GM21447 (cell line): ENCODE data around the gene GDF11.

Source experiments
- ATAC-seq: cut with Tn5 transposase; IDR thresholded peaks from one replicate; pipeline ENCODE4 v1.9.1; 2021; ENCODE audit not compliant: unreplicated experiment

Gene GDF11

DNA sequence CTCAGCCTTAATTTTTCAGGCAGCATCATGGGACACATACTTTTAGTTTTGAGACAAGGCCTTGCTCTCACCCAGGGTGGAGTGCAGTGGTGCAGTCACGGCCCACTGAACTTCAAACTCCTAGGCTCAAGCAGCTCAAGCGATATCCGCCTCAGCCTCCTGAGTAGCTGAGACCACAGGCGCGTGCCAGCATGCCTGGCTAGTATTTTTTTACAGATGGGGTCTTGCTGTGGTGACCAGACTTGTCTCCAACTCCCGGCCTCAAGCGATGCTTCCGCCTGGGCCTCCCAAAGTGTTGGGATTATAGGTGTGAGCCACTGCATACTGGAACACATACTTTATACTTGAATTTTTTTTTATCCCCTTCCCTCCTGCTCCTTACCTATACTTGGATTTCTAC lies 20.0 kb upstream of the GDF11 start:
- ATAC-seq, result no peak

DNA sequence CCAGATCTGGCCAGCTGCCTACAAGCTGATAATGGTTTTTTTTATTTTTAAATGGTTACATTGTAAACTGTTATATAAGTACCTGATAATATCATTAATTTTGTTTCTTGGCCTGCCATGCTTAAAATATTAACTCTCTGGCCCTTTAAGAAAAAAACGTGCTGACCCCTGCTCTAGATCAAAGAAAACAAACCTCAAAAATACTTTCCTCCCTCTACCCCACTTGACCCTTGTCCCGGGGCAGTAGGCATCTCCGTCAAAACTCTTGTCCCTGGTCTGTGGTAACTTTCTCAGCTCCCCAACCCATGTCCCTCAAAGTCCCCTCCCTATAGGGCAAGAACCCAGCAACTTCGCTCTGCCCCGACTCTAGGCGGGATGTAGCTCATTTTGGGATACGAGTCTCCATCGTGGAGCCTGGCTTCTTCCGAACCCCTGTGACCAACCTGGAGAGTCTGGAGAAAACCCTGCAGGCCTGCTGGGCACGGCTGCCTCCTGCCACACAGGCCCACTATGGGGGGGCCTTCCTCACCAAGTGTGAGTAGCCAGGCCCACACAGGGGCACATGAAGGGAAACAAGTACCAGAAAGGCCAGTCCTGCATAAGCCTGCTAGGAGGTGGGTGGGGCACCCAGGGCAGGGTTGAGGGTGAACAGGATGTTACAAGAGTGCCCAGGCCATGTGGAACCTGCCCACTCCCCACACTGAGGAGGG lies 19.3 kb upstream of the GDF11 start:
- no peak for ATAC-seq

DNA sequence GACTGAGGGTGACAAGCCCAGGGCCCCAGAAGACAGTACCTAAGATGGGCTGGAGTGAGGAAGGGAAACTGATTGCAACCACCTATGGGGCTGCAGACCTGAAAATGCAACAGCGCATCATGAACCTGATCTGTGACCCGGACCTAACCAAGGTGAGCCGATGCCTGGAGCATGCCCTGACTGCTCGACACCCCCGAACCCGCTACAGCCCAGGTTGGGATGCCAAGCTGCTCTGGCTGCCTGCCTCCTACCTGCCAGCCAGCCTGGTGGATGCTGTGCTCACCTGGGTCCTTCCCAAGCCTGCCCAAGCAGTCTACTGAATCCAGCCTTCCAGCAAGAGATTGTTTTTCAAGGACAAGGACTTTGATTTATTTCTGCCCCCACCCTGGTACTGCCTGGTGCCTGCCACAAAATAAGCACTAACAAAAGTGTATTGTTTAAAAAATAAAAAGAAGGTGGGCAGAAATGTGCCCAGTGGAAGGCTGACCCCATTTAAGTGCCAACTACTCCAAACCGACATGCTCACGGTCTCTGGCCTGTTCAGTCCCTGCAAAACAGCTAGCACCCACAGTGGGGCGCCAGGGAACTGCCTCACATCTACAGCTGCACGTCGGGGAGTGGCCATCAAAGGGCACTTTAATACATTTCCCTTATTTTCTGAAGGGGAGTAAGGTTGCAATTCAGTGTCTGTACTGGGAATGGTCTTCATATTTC lies 18.5 kb upstream of the GDF11 start:
- ATAC-seq, result no peak

DNA sequence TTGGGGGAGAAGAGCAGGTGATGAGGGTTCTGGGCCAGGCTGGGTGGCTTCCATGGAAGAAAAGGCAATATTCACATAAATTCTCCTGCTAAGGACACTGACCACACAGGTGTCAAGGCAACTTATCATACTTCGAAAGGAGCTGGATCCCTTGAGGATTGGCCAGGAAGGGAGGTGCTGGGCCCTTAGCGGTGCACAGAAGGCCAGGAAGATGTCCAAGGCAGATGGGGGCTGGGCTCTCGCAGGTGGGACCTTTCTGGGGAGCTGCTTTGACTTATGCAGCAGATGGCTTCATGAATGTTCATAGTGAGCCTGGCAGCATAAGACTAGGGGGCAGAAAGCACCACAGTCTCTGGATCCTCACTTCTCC lies 18.0 kb upstream of the GDF11 start:
- no peak for ATAC-seq

DNA sequence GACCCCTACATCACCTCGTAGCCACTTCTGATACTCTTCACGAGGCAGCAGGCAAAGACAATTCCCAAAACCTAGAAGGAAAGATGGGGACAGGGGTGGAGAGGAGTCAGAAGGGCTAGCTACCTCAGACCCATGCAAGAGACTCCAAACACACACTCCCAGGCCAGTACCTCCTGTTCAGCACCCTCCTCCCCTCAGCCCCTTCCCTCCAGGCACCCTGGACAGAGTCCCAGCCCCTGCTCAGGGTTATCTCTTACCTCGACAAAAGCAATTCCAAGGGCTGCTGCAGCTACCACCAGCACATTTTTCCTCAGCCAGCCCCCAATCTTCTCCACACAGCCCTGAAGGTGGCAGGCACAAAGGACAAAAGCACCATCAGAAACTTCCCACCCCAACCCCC lies 17.4 kb upstream of the GDF11 start:
- ATAC-seq, result no peak

DNA sequence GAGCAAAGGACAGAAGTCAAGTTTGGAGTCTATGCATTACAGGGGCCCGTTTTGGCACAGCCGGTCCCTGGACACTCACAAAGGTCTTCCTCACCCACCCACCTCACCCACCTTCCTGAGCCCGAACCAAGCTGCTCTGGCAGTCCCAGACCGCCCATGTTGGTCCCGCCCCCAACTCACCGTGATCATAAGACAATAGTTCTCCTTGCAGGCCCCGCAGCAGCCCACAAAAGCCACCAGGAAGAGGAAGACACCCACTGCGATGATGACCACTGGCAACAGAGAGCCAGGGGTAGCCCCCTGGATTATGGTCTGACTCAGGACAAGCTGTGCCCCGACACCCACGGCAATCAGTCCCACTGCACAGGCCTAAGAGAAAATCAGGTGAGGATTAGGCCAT lies 16.0 kb upstream of the GDF11 start:
- no peak for ATAC-seq

DNA sequence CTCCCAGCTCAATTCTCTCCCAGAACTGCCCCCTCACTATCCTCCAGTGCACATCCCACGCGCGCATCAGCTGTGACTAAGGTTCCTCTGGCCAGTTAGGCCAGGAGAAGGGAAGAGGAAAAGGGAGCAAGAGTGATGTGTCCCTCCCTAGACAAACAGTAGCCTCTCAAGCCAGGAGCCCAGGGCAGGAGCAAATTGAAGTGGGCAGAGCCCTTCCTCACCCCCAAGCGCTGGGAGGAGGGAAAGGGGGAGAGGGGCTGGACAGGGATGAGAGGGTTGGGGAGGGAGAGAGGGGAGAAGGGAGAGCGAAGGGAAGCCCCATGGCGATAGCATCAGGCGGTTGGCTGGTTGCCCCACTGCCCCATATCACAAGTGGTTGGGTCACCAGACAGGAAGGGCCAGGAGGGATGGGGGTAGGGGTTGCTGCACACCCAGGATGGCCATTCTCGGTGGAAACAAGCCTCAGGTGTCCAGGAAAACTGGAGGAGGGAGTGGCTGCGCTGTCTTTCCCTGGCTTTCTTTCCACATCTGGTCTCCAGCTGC lies 15.2 kb upstream of the GDF11 start:
- ATAC-seq, result no peak

DNA sequence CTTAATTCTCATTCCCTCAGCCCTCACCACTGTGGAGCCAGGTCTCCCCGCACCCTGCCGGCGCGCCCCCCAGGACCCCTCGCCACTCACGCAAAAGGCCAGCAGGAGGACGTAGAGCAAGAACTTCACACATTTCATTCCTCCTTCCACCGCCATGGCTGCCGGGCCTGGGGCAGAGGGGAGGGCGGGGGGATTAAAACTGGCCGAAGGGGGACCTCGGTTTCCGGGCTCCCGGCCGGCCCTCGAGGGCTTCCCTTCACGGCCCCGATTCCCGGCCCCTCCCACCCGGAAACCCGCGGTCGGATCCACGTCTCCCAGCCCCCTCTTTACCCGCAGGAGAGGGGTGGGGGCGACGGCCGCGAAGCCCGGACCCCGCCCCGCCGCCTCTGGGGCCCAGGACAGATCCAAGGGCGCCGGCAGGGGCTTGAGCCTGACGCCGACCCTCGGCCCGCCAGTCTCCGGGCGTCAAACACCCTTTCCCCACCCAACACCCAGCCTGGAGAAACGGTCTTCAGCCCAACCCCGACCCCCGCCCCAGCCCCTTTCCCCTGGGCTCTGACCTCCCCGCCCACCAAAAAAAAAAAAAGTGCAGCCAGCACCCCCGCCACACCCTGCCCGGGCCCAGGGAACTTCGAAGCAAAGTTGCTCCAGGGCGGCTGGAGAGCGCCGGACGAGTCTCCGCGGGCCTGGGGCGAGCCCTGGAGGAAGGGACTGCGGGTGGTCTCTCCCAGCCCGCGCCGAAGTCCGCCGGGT lies 14.6 kb upstream of the GDF11 start:
- ATAC-seq, result no peak

DNA sequence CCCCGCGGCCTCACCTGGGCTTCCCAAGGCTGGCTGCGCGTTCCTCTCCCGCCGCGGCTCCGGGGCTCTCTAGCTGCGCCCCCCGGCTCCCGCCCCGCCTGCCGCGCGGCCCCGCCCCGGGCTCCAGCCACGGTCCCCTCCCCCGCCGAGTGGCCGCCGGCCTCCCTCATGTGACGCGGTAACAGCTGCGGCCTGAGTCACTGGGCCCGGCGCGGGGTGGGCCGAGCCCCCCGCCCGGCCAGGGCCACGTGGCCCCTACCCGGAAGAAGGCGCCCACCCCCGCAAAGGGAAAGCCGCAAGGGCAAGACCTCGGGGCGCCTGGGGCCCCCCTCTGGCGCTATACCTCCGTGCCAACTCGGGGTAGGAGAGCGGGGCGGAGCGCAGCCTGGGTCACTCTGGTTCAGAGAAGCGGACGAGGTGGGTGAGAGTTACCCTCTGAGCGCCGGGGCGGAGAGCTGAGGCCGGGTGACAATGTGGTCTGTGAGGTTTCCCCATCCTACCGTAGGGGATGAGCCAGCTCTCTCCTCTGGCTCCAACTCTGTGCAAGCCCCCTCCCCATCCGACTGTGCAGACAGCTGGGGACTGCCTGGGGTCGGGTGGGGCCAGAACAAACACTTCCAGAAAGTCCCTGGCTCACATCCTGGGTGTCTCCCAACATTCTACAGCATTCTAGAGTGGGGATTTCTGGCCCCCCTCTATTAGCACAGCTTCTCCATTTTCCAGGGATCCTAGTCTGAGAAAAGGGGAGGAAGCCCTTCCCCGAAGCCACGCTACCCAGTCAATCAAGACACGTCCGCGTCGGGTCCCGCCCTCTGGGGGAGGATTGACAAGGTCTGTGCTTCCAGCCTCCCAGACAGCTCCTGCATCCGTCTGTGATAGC lies 13.7 kb upstream of the GDF11 start, which contains the start of gene CD63:
CD63 (minus strand) TSS at position 71 of the 880 bp plus-strand sequence. CDS start 668 bp downstream, outside the sequence.
- peak; percentile 64 for ATAC-seq

DNA sequence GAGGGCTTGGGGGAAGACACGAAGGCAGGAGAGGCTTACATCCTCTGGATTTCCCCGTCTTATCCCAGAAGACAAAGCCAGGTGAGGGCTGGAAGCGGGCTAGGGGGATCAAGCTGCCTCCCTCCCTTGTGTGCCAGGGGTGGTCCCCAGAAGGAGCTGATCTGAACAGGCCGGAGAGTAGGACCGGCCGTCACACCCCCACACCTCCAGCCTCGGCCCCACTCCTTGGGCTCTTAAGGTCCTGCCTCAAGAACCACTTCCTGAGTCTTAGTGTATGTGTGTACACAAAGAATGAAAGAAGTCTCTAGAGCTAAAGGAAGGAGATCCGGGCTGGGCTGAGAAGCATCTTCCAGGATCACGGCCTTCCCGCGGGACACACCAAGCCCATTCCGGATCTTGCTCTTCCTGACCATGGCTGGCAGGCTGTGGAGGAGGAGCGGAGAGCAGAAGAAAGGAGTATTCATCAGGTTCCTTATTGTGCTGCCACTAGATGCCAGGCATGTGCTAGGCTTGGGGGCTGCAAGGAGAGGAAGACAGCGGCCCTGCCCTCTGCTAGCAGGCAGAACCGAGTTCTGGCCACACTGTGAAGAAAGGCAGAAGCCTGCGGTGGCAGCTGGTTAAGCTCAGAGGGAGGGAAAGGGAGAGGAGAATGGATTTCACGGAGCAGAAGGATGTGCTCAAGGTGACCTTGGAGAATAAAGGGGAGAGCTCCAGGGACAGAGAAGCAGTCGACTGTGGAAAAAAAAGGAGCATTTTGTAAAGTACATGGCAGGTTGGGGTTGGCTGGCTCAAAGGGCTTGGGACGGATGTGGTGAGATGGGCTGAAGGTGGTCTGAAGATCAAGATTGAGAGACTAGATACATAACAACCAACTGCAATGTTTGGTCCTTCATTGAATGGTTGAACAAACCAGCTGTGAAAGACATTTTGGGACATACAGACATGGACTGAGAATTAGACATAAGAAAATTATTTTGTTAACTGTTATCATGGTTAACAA lies 12.8 kb upstream of the GDF11 start:
- ATAC-seq, result peak; percentile 43

DNA sequence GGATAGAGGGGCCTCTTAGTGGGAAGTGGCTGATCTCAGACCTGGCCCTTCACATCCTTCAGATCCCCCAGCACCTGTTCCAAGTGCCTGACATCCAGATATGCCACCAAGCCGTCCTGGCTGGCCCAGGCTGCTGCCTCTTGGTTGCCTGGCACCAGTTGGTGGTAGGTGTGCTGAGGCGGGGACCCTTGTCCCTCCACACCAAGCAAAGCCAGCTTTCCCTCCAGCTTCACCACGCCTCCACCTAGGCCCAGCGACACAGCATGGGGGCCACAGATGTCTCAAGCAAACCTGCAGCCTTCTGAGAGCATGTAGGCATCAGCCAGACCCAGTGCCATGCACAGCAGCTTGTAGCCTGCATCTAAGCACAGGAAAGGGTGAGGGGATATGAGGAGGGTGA lies 10.6 kb upstream of the GDF11 start:
- ATAC-seq, result no peak

DNA sequence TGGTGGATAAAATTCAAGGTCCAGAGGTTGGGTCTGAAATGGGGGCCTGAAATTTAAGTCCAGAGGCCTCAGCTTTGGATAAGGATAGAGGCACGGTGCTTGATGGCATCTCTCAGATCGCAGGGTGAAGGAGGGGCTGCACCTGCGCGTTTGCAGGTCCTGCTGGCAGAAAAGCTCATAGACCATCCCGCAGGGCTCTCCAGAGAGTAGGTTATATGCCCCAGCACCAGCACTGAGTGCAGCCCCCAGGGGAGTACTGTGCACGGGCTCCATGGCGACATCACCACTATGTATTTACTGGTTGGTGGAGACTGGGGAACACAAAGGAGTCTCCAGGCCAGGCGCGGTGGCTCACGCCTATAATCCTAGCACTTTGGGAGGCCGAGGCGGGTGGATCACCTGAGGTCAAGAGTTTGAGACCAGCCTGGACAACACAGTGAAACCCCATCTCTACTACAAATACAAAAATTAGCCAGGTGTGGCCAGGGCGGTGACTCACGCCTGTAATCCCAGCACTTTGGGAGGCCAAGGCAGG lies 9.8 kb upstream of the GDF11 start:
- ATAC-seq, result no peak

DNA sequence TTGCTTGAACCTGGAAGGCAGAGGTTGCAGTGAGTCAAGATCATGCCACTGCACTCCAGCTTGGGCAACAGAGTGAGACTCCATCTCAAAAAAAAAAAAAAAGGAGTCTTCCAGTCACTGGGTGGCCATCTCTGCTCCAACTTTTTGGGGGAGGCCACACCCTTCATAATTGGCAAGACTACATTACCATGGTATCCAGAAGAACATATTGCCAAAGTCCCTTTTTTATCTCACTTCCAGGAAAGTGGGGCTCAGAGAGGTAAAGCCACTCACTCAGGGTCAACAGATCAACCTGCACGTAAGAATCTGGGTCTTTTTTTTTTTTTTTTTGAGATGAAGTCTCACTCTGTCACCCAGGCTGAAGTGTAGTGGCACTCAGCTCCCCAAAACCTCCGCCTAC lies 9.1 kb upstream of the GDF11 start:
- ATAC-seq, result no peak

DNA sequence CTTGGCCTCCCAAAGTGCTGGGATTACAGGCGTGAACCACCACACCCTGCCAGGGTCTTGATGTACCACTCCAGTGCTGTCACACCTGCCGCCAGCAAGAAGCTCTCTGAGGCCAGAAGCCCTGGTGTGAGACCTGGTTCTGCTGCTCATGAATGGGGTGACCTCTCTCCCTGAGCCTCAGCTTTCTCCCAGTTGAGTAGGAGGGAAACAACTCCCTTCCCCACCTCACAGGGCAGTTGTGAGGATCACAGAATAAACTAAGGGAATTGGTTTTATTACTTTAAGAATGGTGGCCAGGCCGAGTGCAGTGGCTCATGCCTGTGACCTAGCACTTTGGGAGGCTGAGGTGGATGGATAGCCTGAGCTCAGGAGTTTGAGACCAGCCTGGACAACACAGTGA lies 8.3 kb upstream of the GDF11 start:
- ATAC-seq, result no peak

DNA sequence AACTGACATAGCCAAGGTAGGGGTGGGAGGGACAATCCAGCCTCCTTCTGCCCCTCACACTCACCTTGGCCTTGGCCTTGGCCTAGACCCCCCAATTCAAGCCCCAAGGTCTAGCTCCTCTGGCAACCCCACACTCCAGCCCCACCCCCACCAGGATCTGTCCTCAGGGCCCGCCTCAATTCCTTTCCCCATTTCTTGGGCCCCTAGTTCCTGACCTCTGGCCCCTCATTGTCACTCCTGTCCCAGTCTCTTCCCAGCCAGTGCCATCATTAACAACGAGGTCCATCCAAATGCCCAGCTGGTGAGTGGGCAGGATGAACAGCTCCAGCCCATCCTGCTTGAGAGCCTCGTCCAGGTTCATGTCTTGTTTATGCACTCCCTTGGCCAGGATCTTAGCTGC lies 6.8 kb upstream of the GDF11 start:
- no peak for ATAC-seq

DNA sequence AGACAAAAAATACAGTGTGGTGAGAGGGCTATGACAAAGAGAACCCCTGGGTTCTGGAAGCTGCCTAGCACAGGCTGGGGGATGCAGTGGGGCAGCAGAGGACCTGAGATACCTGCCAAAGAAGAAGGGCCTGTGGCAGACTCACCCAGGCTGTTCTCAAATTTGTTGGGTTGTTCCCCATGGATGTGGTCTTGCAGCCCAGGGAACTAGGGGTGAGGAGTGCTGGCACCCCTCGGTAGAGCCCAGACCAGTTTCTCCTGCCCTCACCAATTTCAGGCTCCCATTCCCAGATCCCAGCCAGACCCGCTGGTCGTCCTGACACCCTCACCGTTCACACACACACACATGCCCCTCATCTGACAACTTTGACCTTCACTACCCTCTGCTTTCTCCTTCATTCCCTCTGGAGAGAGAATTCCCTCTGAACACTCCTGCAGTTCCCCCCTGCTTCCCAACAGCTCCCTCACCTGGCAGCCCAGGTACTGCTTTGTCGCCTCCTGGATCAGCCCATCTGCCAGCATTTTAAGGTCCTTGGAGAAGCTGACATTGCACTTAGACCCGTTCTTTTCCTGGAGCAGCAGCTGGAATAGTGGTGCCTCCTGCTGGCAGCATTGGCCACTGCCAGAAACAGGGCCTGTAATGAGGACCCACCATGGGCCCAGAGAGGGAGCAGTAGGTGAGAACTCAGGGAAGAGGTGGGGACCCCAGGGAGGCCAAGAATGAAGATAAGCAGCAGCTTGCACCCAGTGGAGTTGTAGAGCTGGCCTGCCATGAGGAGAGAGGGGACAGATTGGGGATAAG lies 5.9 kb upstream of the GDF11 start:
- ATAC-seq, result no peak

DNA sequence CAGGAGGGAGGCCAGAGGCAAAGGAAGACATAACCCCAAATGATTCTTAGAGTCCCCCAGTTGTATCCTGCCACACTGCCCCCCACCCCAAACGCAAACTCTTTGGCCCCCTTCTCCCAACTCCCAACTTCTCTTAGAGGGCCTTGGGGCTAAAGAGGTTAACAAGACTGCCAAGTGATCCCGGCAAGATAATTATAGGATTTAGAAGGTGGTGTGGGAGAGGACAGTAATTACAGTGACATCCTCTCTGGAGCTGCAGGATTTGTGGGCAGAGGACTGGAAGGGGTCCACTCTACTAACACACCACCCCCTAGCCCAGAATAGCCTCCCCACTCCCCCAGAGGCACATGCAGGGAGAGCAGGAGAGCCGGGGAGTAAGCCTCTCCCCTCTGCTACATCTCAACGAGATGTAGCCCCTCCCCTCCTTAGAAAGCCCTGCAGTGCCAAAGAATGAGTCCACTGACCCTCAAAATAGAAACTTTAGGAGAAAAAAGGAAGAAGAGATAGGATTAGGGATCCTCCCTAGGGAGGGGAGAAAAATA lies 5.3 kb upstream of the GDF11 start:
- no peak for ATAC-seq
